Measurements from ENCODE around the gene FGF21. TPM values are rescaled to one million over a fixed set of nuclear protein-coding genes. Genes with fewer than 3 reads are reported as not detected.

The FGF21 gene
- total and polyA plus RNA-seq, 10 of the 15 experiments (the other 5 are each of a cell fraction or from before 2014, with no cell fraction given) = not detected

DNA sequence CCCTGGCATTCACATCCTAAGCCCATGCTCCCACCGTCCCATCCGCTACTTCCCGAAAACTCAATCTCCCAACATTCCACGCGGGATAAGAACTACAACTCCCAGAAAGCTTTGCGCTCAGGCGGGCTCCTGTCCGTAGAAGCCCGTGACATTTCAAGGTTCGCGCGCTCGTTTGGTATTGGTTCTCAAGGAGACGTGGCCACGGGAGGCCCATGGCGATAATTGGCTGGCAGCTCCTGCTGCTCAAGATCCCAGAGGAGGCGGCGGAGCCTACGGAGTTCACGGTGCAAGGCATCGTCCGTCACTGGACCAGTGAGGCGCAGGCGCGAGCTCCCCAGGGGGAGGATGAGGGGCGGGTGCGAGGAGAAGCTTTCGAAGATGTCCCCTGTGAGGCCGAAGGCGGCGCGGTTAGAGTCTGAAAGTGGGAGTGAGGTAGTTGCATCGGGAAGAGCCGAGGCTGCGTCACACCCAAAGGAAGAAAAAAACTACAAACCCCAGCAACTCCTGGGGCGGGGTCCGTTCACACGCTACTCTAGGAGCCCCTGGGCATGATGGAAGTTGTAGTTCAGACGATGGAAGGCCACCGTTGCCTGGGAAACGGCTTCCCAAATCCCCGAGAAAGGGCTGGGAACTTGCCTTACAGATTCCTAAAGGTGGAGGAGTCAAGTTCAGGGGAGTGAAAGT is 34.6 kb upstream of the FGF21 start (continued):
- TF ChIP-seq NR2C2 (IDR thresholded peaks at IDR 0.05; ENCODE audit: borderline replicate concordance, control insufficient read depth, insufficient read length, low read depth) (no peak), SMC3 (IDR thresholded peaks at IDR 0.05; ENCODE audit: borderline replicate concordance, low read length) (no peak), IRF4 (IDR thresholded peaks at IDR 0.05; ENCODE audit: low read depth, low read length) (no peak), ZNF622 (IDR thresholded peaks at IDR 0.05) (no peak), E4F1 (IDR thresholded peaks at IDR 0.05; ENCODE audit: borderline replicate concordance, partially characterized antibody) (no peak), EZH2 (IDR thresholded peaks at IDR 0.05; ENCODE audit: borderline replicate concordance, control insufficient read depth, low read depth, low read length) (no peak), BHLHE40 (IDR thresholded peaks at IDR 0.05; ENCODE audit: borderline replicate concordance in 1 of 2, low read depth in 2 of 2, low read length in 1 of 2) (peak; percentile 73 to 87), NR2C1 (IDR thresholded peaks at IDR 0.05) (peak; percentile 58), KDM1A (IDR thresholded peaks at IDR 0.05; ENCODE audit: borderline replicate concordance) (no peak), BCL11A (IDR thresholded peaks at IDR 0.05; ENCODE audit: low read depth, low read length) (no peak), ZNF217 (IDR thresholded peaks at IDR 0.05) (no peak), POU2F2 (IDR thresholded peaks at IDR 0.05; ENCODE audit: borderline replicate concordance, low read depth, low read length) (peak; percentile 12; the same call in 2 of the 3 replicates), JUND (IDR thresholded peaks at IDR 0.05; ENCODE audit: low read depth, low read length) (no peak), MYB (IDR thresholded peaks at IDR 0.05; ENCODE audit: borderline replicate concordance, low read depth, low read length) (no peak), CBFB (IDR thresholded peaks at IDR 0.05; ENCODE audit: low read depth) (no peak), ESRRA (IDR thresholded peaks at IDR 0.05; ENCODE audit: low read length) (no peak)
- TF ChIP-seq, protein P1, sequence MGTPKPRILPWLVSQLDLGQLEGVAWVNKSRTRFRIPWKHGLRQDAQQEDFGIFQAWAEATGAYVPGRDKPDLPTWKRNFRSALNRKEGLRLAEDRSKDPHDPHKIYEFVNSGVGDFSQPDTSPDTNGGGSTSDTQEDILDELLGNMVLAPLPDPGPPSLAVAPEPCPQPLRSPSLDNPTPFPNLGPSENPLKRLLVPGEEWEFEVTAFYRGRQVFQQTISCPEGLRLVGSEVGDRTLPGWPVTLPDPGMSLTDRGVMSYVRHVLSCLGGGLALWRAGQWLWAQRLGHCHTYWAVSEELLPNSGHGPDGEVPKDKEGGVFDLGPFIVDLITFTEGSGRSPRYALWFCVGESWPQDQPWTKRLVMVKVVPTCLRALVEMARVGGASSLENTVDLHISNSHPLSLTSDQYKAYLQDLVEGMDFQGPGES (IDR thresholded peaks at IDR 0.05) = peak; percentile 84
- TF ChIP-seq, protein P2, sequence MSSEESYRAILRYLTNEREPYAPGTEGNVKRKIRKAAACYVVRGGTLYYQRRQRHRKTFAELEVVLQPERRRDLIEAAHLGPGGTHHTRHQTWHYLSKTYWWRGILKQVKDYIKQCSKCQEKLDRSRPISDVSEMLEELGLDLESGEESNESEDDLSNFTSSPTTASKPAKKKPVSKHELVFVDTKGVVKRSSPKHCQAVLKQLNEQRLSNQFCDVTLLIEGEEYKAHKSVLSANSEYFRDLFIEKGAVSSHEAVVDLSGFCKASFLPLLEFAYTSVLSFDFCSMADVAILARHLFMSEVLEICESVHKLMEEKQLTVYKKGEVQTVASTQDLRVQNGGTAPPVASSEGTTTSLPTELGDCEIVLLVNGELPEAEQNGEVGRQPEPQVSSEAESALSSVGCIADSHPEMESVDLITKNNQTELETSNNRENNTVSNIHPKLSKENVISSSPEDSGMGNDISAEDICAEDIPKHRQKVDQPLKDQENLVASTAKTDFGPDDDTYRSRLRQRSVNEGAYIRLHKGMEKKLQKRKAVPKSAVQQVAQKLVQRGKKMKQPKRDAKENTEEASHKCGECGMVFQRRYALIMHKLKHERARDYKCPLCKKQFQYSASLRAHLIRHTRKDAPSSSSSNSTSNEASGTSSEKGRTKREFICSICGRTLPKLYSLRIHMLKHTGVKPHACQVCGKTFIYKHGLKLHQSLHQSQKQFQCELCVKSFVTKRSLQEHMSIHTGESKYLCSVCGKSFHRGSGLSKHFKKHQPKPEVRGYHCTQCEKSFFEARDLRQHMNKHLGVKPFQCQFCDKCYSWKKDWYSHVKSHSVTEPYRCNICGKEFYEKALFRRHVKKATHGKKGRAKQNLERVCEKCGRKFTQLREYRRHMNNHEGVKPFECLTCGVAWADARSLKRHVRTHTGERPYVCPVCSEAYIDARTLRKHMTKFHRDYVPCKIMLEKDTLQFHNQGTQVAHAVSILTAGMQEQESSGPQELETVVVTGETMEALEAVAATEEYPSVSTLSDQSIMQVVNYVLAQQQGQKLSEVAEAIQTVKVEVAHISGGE (CRISPR knock-in tag; IDR thresholded peaks at IDR 0.05) = no peak
- TF ChIP-seq, protein P3, sequence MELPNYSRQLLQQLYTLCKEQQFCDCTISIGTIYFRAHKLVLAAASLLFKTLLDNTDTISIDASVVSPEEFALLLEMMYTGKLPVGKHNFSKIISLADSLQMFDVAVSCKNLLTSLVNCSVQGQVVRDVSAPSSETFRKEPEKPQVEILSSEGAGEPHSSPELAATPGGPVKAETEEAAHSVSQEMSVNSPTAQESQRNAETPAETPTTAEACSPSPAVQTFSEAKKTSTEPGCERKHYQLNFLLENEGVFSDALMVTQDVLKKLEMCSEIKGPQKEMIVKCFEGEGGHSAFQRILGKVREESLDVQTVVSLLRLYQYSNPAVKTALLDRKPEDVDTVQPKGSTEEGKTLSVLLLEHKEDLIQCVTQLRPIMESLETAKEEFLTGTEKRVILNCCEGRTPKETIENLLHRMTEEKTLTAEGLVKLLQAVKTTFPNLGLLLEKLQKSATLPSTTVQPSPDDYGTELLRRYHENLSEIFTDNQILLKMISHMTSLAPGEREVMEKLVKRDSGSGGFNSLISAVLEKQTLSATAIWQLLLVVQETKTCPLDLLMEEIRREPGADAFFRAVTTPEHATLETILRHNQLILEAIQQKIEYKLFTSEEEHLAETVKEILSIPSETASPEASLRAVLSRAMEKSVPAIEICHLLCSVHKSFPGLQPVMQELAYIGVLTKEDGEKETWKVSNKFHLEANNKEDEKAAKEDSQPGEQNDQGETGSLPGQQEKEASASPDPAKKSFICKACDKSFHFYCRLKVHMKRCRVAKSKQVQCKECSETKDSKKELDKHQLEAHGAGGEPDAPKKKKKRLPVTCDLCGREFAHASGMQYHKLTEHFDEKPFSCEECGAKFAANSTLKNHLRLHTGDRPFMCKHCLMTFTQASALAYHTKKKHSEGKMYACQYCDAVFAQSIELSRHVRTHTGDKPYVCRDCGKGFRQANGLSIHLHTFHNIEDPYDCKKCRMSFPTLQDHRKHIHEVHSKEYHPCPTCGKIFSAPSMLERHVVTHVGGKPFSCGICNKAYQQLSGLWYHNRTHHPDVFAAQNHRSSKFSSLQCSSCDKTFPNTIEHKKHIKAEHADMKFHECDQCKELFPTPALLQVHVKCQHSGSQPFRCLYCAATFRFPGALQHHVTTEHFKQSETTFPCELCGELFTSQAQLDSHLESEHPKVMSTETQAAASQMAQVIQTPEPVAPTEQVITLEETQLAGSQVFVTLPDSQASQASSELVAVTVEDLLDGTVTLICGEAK (IDR thresholded peaks at IDR 0.05; ENCODE audit: borderline replicate concordance) = peak; percentile 62; the same call in 1 of the 2 replicates

Measured in GM12878 (cell line).